H9 (cell line): ENCODE results near the gene SSH3. TPM values are rescaled to one million over a fixed set of nuclear protein-coding genes. Genes with fewer than 3 reads are reported as not detected.

ENCODE experiments used
- DNase-seq: peaks from one replicate; pipeline ENCODE4 v3.0.0-alpha.2; 2017
- H2AFZ ChIP-seq: one replicate; pipeline ENCODE4 v1.6.1; 2013; ENCODE audit warnings: mild to moderate bottlenecking, low read length, control low read depth, moderate library complexity
- H2AK5ac ChIP-seq: 2 replicates; pipeline ENCODE4 v1.6.1; 2013; ENCODE audit warnings: low read length, control low read depth, mixed read lengths; ENCODE audit not compliant: insufficient read length
- H2BK120ac ChIP-seq: one replicate; pipeline ENCODE4 v1.6.1; 2013; ENCODE audit warnings: low read depth, mild to moderate bottlenecking, low read length, control low read depth, inconsistent platforms; ENCODE audit not compliant: poor library complexity, severe bottlenecking
- H2BK12ac ChIP-seq: 2 replicates; pipeline ENCODE4 v1.6.1; 2013; ENCODE audit warnings: low read length, control low read depth, mixed read lengths, low read depth; ENCODE audit not compliant: insufficient read length
- H2BK15ac ChIP-seq: 2 replicates; pipeline ENCODE4 v1.6.1; 2013; ENCODE audit warnings: low read depth, low read length, control low read depth
- H2BK20ac ChIP-seq: one replicate; pipeline ENCODE4 v1.6.1; 2013; ENCODE audit warnings: low read depth, mild to moderate bottlenecking, low read length, control low read depth, inconsistent platforms; ENCODE audit not compliant: poor library complexity, severe bottlenecking
- H2BK5ac ChIP-seq: 2 replicates; pipeline ENCODE4 v1.6.1; 2013; ENCODE audit warnings: low read length, control low read depth, mixed read lengths; ENCODE audit not compliant: insufficient read length
- H3K14ac ChIP-seq: 2 replicates; pipeline ENCODE4 v1.6.1; 2013; ENCODE audit warnings: low read length, control low read depth; ENCODE audit not compliant: insufficient read depth
- H3K18ac ChIP-seq: 2 replicates; pipeline ENCODE4 v1.6.1; 2013; ENCODE audit warnings: low read depth, mild to moderate bottlenecking, mixed read lengths, low read length, control low read depth; ENCODE audit not compliant: insufficient read length
- H3K23ac ChIP-seq: 2 replicates; pipeline ENCODE4 v1.6.1; 2013; ENCODE audit warnings: low read length, control low read depth, mixed read lengths, low read depth; ENCODE audit not compliant: insufficient read length
- H3K23me2 ChIP-seq: 2 replicates; pipeline ENCODE4 v1.6.1; 2013; ENCODE audit warnings: low read depth, mild to moderate bottlenecking, mixed read lengths, low read length, control low read depth; ENCODE audit not compliant: insufficient read length, poor library complexity, severe bottlenecking
- H3K27ac ChIP-seq: 2 replicates; pipeline ENCODE4 v1.5.1; 2013; ENCODE audit warnings: low read length, control low read depth, mixed read lengths, low read depth; ENCODE audit not compliant: insufficient read length
- H3K27me3 ChIP-seq: 2 replicates; pipeline ENCODE4 v1.6.1; 2013; ENCODE audit warnings: low read length, control low read depth, inconsistent platforms; ENCODE audit not compliant: insufficient read depth
- H3K4ac ChIP-seq: 2 replicates; pipeline ENCODE4 v1.6.1; 2013; ENCODE audit warnings: low read depth, mild to moderate bottlenecking, control low read depth, inconsistent platforms, low read length, moderate library complexity
- H3K4me1 ChIP-seq: 2 replicates; pipeline ENCODE4 v1.6.1; 2013; ENCODE audit warnings: low read length, control low read depth, inconsistent platforms; ENCODE audit not compliant: insufficient read depth
- H3K4me2 ChIP-seq: 2 replicates; pipeline ENCODE4 v1.6.1; 2013; ENCODE audit warnings: low read length, control low read depth, mixed read lengths; ENCODE audit not compliant: insufficient read length, insufficient read depth
- H3K56ac ChIP-seq: 2 replicates; pipeline ENCODE4 v1.6.1; 2013; ENCODE audit warnings: low read depth, mild to moderate bottlenecking, mixed read lengths, low read length, control low read depth; ENCODE audit not compliant: insufficient read length
- H3K79me1 ChIP-seq: 2 replicates; pipeline ENCODE4 v1.6.1; 2013; ENCODE audit warnings: low read depth, mild to moderate bottlenecking, moderate library complexity, low read length, control low read depth, inconsistent platforms; ENCODE audit not compliant: insufficient read depth, poor library complexity, severe bottlenecking
- H3K79me2 ChIP-seq: 2 replicates; pipeline ENCODE4 v1.6.1; 2013; ENCODE audit warnings: low read length, control low read depth, inconsistent platforms; ENCODE audit not compliant: insufficient read depth
- H3K9ac ChIP-seq: 2 replicates; pipeline ENCODE4 v1.6.1; 2013; ENCODE audit warnings: low read length, control low read depth, mixed read lengths; ENCODE audit not compliant: insufficient read length; ENCODE audit errors: extremely low read depth
- H3K9me3 ChIP-seq: one replicate; pipeline ENCODE4 v1.6.1; 2013; ENCODE audit warnings: low read depth, low read length, inconsistent platforms; ENCODE audit not compliant: control insufficient read depth
- H3T11ph ChIP-seq: one replicate; pipeline ENCODE4 v1.6.1; 2013; ENCODE audit warnings: mild to moderate bottlenecking, low read length, control low read depth, inconsistent platforms
- H4K20me1 ChIP-seq: one replicate; pipeline ENCODE4 v1.6.1; 2013; ENCODE audit not compliant: control insufficient read depth, insufficient read length, insufficient read depth
- H4K5ac ChIP-seq: 2 replicates; pipeline ENCODE4 v1.6.1; 2013; ENCODE audit warnings: low read depth, mild to moderate bottlenecking, mixed read lengths, low read length, control low read depth; ENCODE audit not compliant: insufficient read length
- H4K8ac ChIP-seq: replicated peaks from 2 replicates; pipeline ENCODE4 v1.6.1; 2013; ENCODE audit warnings: low read length, control low read depth, mixed read lengths, low read depth; ENCODE audit not compliant: insufficient read length
- H4K91ac ChIP-seq: 2 replicates; pipeline ENCODE4 v1.6.1; 2013; ENCODE audit warnings: low read depth, mild to moderate bottlenecking, moderate library complexity, mixed read lengths, low read length, control low read depth; ENCODE audit not compliant: insufficient read length
- H3K27ac Mint-ChIP-seq, 3 experiments: 2 replicates in 2 of 3; 3 replicates in 1 of 3; pipeline ENCODE4 v1.8.0; 2020 to 2021; ENCODE audit warnings: mixed read lengths in 3 of 3, mild to moderate bottlenecking in 1 of 3, moderate library complexity in 1 of 3
- H3K27me3 Mint-ChIP-seq: 2 replicates; pipeline ENCODE4 v1.8.0; 2021; ENCODE audit warnings: low read depth, mild to moderate bottlenecking, moderate library complexity, mixed read lengths
- H3K36me3 Mint-ChIP-seq, 3 experiments: 2 replicates in 2 of 3; 3 replicates in 1 of 3; pipeline ENCODE4 v1.8.0; 2020 to 2021; ENCODE audit warnings: low read depth in 3 of 3, mixed read lengths in 3 of 3; ENCODE audit not compliant: insufficient read depth in 1 of 3
- H3K4me1 Mint-ChIP-seq, 2 experiments: 2 replicates each; pipeline ENCODE4 v1.8.0; 2020; ENCODE audit warnings: mixed read lengths in 2 of 2
- H3K4me3 Mint-ChIP-seq, 2 experiments: 2 replicates in 1 of 2; 3 replicates in 1 of 2; pipeline ENCODE4 v1.8.0; 2020 to 2021; ENCODE audit warnings: mild to moderate bottlenecking in 2 of 2, mixed read lengths in 2 of 2, moderate library complexity in 1 of 2
- H3K9me3 Mint-ChIP-seq, 2 experiments: 2 replicates in 1 of 2; 3 replicates in 1 of 2; pipeline ENCODE4 v1.8.0; 2020; ENCODE audit warnings: mild to moderate bottlenecking in 2 of 2, mixed read lengths in 2 of 2, moderate library complexity in 1 of 2
- CTCF ChIP-seq: fragments of 200-600 bp; sonication (generic); conservative IDR thresholded peaks from 3 replicates; pipeline ENCODE4 v1.8.0; 2021; ENCODE audit warnings: antibody characterized with exemption, mild to moderate bottlenecking
- WGBS: extraction: QIAGEN DNeasy Blood & Tissue Kit; methylation state at CpG from one replicate; pipeline ENCODE4 v1.1.7; 2013; ENCODE audit warnings: missing lambda C conversion rate, low lambda C conversion rate, mixed read lengths; ENCODE audit not compliant: insufficient read length; ENCODE audit errors: extremely low coverage; 5-methylcytosine and 5-hydroxymethylcytosine counted together
- total RNA-seq: library from RNA; stranded (reverse); gene quantifications from 2 replicates; pipeline ENCODE4 v1.2.1, GENCODE V29; 2021

Gene SSH3
- total RNA-seq, 1 experiment from 2014 or later = 42.2 TPM

- H3K79me2 ChIP-seq = peaks cover 8% of the 10 kb centered on the region; the same call in 1 of the 2 replicates
- peak within 1 kb of the TSS in 2 of 3 experiments; percentile 14 to 52; a peak in 3 of 7 replicates for H3K27ac Mint-ChIP-seq
These were observed 36.7 kb upstream of the SSH3 start, which contains the start of gene GRK2 for GRCh38 chr11:67266449-67267187. Gene GRK2, plus strand, starts transcription at chr11:67266473. Its CDS starts 227 bp downstream, at chr11:67266700.

More at GRCh38 chr11:67266449-67267187, 36.7 kb upstream of the SSH3 start, which contains the start of gene GRK2:
- Histone ChIP-seq H2BK5ac (no peak within 1 kb of the TSS), H2BK20ac (no peak within 1 kb of the TSS), H3K14ac (peak within 1 kb of the TSS; percentile 62; the same call in 1 of the 2 replicates), H2BK12ac (no peak within 1 kb of the TSS), H2AK5ac (no peak within 1 kb of the TSS), H3K4me2 (peak within 1 kb of the TSS; percentile 84), H3T11ph (no peak within 1 kb of the TSS), H3K9me3 (no peaks in the 10 kb centered on the region), H3K27ac (no peak within 1 kb of the TSS), H2AFZ (no peak within 1 kb of the TSS), H3K4me1 (peaks cover 12% of the 10 kb centered on the region), H3K79me1 (no peaks in the 10 kb centered on the region), H3K4ac (no peak within 1 kb of the TSS), H3K23me2 (peaks cover 9% of the 10 kb centered on the region), H3K56ac (no peak within 1 kb of the TSS), H2BK15ac (no peak within 1 kb of the TSS), H4K20me1 (peaks cover 3% of the 10 kb centered on the region), H4K8ac (no peak within 1 kb of the TSS), H2BK120ac (no peak within 1 kb of the TSS), H3K9ac (no peak within 1 kb of the TSS), H3K27me3 (no peaks in the 10 kb centered on the region; the same call in 1 of the 2 replicates), H4K91ac (no peak within 1 kb of the TSS), H3K23ac (no peak within 1 kb of the TSS), H3K18ac (no peak within 1 kb of the TSS), H4K5ac (no peak within 1 kb of the TSS)
- H3K36me3 Mint-ChIP-seq = peaks cover 0 to 11% (median 10%) of the 10 kb centered on the region in 3 experiments; a peak in 5 of 7 replicates
- H3K9me3 Mint-ChIP-seq = no peaks in the 10 kb centered on the region
- no CpG with 5 or more reads among the region's 103 CpGs for WGBS
- DNase-seq = no peak
- H3K27me3 Mint-ChIP-seq = peaks cover 35% of the 10 kb centered on the region
- no peak for TF ChIP-seq CTCF
- H3K4me3 Mint-ChIP-seq = peak within 1 kb of the TSS; percentile 88 to 96
- H3K4me1 Mint-ChIP-seq = peaks cover 44 to 53% of the 10 kb centered on the region in 2 experiments
